A673 (cell line): Measurements from ENCODE around the gene GMPPB.

Source experiments
- EZH2 ChIP-seq: fragments of 200-600 bp; sonication (generic); IDR thresholded peaks from 2 replicates; pipeline ENCODE4 v1.6.1; 2017; ENCODE audit warnings: borderline replicate concordance, low read depth, mild to moderate bottlenecking, mixed read lengths, antibody characterized with exemption, low read length; ENCODE audit not compliant: poor library complexity, severe bottlenecking
- TF ChIP-seq, protein P1 (sequence below): fragments of 300-800, 200-600 bp; sonication (generic); conservative IDR thresholded peaks from 2 replicates; pipeline ENCODE4 v1.5.1; 2017; ENCODE audit warnings: low read depth, mild to moderate bottlenecking, antibody characterized with exemption, low read length, moderate library complexity, mixed read lengths

DNA sequence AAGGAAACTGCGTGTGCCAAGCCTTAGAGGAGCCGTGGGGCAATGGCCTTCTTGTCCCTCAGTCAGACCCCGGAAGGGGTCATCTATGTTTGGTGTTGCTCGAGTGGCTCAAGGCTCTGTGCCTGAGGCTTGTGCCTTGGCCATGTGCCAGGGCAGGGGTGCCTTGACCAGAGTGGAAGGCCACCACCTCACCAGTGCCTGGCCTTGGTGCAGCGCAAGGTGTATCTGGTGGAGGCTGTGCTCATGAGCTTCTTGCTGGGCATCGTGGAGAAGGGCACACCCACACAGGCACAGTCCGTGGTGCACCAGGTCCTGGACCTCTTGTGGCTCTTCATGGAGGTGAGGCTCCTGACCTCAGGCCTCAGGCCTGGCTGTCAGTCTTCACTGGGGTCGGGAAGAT, 23.7 kb downstream of the GMPPB start:
- TF ChIP-seq, protein P1, sequence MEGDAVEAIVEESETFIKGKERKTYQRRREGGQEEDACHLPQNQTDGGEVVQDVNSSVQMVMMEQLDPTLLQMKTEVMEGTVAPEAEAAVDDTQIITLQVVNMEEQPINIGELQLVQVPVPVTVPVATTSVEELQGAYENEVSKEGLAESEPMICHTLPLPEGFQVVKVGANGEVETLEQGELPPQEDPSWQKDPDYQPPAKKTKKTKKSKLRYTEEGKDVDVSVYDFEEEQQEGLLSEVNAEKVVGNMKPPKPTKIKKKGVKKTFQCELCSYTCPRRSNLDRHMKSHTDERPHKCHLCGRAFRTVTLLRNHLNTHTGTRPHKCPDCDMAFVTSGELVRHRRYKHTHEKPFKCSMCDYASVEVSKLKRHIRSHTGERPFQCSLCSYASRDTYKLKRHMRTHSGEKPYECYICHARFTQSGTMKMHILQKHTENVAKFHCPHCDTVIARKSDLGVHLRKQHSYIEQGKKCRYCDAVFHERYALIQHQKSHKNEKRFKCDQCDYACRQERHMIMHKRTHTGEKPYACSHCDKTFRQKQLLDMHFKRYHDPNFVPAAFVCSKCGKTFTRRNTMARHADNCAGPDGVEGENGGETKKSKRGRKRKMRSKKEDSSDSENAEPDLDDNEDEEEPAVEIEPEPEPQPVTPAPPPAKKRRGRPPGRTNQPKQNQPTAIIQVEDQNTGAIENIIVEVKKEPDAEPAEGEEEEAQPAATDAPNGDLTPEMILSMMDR, result no peak
- TF ChIP-seq EZH2, result no peak
